Activated B cell treated with CpG ODN at 0.5 μM for 24 hours (primary cell): ENCODE results near the gene SLC25A28. TPM values are rescaled to one million over a fixed set of nuclear protein-coding genes. Genes with fewer than 3 reads are reported as not detected.

ENCODE experiments used
- ATAC-seq: fragments of 200-7000 bp; cut with Tn5 transposase; one replicate; pipeline ENCODE4 v1.10.0; 2021; ENCODE audit warnings: low read depth, mild to moderate bottlenecking, moderate library complexity
- CTCF ChIA-PET: fragments of 350-600 bp; sonication (Branson Sonifier 250); formaldehyde crosslinking; loops from one replicate; lab custom pipeline; 2021; ENCODE audit warnings: antibody characterized with exemption; lab: Charles Lee
- POLR2A ChIA-PET: fragments of 350-600 bp; sonication (Branson Sonifier 250); formaldehyde crosslinking; loops from one replicate; lab custom pipeline; 2021; ENCODE audit warnings: antibody characterized with exemption; lab: Charles Lee
- DNase-seq: peaks from one replicate; pipeline ENCODE4 v3.0.0; 2022
- H3K27ac Mint-ChIP-seq: one replicate; pipeline ENCODE4 v1.8.0; 2020; ENCODE audit warnings: mixed read lengths
- H3K27me3 Mint-ChIP-seq: one replicate; pipeline ENCODE4 v1.8.0; 2021; ENCODE audit warnings: mixed read lengths
- H3K36me3 Mint-ChIP-seq: one replicate; pipeline ENCODE4 v1.8.0; 2021; ENCODE audit warnings: low read depth, mixed read lengths
- H3K4me1 Mint-ChIP-seq: one replicate; pipeline ENCODE4 v1.8.0; 2021; ENCODE audit warnings: mixed read lengths
- H3K4me3 Mint-ChIP-seq: one replicate; pipeline ENCODE4 v1.8.0; 2020; ENCODE audit warnings: mild to moderate bottlenecking, mixed read lengths
- H3K9me3 Mint-ChIP-seq: one replicate; pipeline ENCODE4 v1.8.0; 2020; ENCODE audit warnings: mixed read lengths
- CTCF ChIP-seq: fragments of 200-600 bp; IDR thresholded peaks from one replicate; pipeline ENCODE4 v1.8.0; 2022; ENCODE audit warnings: antibody characterized with exemption, mild to moderate bottlenecking
- intact Hi-C: fragments of 100-400 bp; cut with micrococcal nuclease; formaldehyde crosslinking; loops from one replicate; pipeline ENCODE4 v1.15.1; 2024
- total RNA-seq: library from RNA; stranded (reverse); gene quantifications from 2 replicates; pipeline ENCODE4 v1.2.3, GENCODE V29; 2022

Gene SLC25A28
- total RNA-seq, 1 donor from 2014 or later, result 47.5 TPM

GRCh38 chr10:99579971-99580370 is 40.3 kb downstream of the SLC25A28 start:
- DNase-seq (no peak), ATAC-seq (no peak)
- Mint-ChIP-seq H3K4me3 (no peak overlapping the region), H3K27ac (no peak overlapping the region), H3K4me1 (no peaks in the 10 kb centered on the region), H3K9me3 (no peaks in the 10 kb centered on the region), H3K27me3 (peaks cover 2% of the 10 kb centered on the region), H3K36me3 (no peaks in the 10 kb centered on the region)
- POLR2A ChIA-PET, result interaction anchor here (0.6 kb wide), 1 partner anchor 22 kb away, joined by 4 read pairs; no protein-coding TSS in a partner anchor
- no peak for TF ChIP-seq CTCF
- CTCF ChIA-PET, result no interaction called here
- intact Hi-C loops, result no loop called here

- POLR2A ChIA-PET, result no interaction called here
- no peaks in the 10 kb centered on the region for H3K36me3 Mint-ChIP-seq
- CTCF ChIA-PET, result interaction anchor here (0.6 to 0.7 kb wide), 2 partner anchors 13 to 20 kb away, joined by 4 read pairs; no protein-coding TSS in a partner anchor
- intact Hi-C loops, result no loop called here
- peaks cover 25% of the 10 kb centered on the region for H3K4me1 Mint-ChIP-seq
- no peaks in the 10 kb centered on the region for H3K9me3 Mint-ChIP-seq
- no peak overlapping the region for H3K4me3 Mint-ChIP-seq
- no peak for DNase-seq
- no peaks in the 10 kb centered on the region for H3K27me3 Mint-ChIP-seq
- no peak for TF ChIP-seq CTCF
- no peak for ATAC-seq
- H3K27ac Mint-ChIP-seq, result no peak overlapping the region
Observed at GRCh38 chr10:99573790-99574189, 46.4 kb downstream of the SLC25A28 start.

- no peak for DNase-seq
- Mint-ChIP-seq H3K36me3 (no peaks in the 10 kb centered on the region), H3K4me1 (peaks cover 26% of the 10 kb centered on the region), H3K27me3 (no peaks in the 10 kb centered on the region), H3K4me3 (no peak overlapping the region), H3K9me3 (no peaks in the 10 kb centered on the region), H3K27ac (no peak overlapping the region)
- no peak for TF ChIP-seq CTCF
- CTCF ChIA-PET, result interaction anchor here (1.7 kb wide), 1 partner anchor 11 kb away, joined by 6 read pairs; no protein-coding TSS in a partner anchor
- ATAC-seq, result no peak
- POLR2A ChIA-PET, result no interaction called here
- intact Hi-C loops, result loop anchor here (2.0 kb wide), 1 partner anchor 47 kb away; no protein-coding TSS in a partner anchor
Observed at GRCh38 chr10:99571816-99572215, 48.4 kb downstream of the SLC25A28 start.

- no peak for TF ChIP-seq CTCF
- no peaks in the 10 kb centered on the region for H3K27me3 Mint-ChIP-seq
- H3K36me3 Mint-ChIP-seq, result no peaks in the 10 kb centered on the region
- peaks cover 26% of the 10 kb centered on the region for H3K4me1 Mint-ChIP-seq
- DNase-seq (no peak), ATAC-seq (peak; percentile 93)
- no peaks in the 10 kb centered on the region for H3K9me3 Mint-ChIP-seq
- peak overlapping the region; percentile 85 for H3K27ac Mint-ChIP-seq
- ChIA-PET POLR2A (interaction anchor here (0.6 to 1.2 kb wide), 5 partner anchors 13 to 140 kb away, joined by 3 to 8 read pairs (median 4); partner anchors contain the start of genes GOT1 and SLC25A28), CTCF (interaction anchor here (0.9 to 1.4 kb wide), 5 partner anchors 9 to 143 kb away, joined by 3 to 10 read pairs (median 4); no protein-coding TSS in a partner anchor)
- intact Hi-C loops, result loop anchor here (2.0 kb wide), 1 partner anchor 49 kb away; no protein-coding TSS in a partner anchor
- H3K4me3 Mint-ChIP-seq, result peak overlapping the region; percentile 51
Observed at GRCh38 chr10:99569961-99570360, 50.3 kb downstream of the SLC25A28 start.

GRCh38 chr10:99569253-99569939 is 50.8 kb downstream of the SLC25A28 start:
- H3K27ac Mint-ChIP-seq, result peak overlapping the region; percentile 85
- H3K36me3 Mint-ChIP-seq, result no peaks in the 10 kb centered on the region
- ATAC-seq, result peak; percentile 18
- H3K27me3 Mint-ChIP-seq, result no peaks in the 10 kb centered on the region
- H3K4me3 Mint-ChIP-seq, result no peak overlapping the region
- no peak for DNase-seq
- CTCF ChIA-PET, result interaction anchor here (1.0 to 1.4 kb wide), 4 partner anchors 9 to 143 kb away, joined by 3 to 10 read pairs (median 4); no protein-coding TSS in a partner anchor
- intact Hi-C loops, result no loop called here
- TF ChIP-seq CTCF, result no peak
- POLR2A ChIA-PET, result interaction anchor here (0.6 to 1.2 kb wide), 5 partner anchors 14 to 139 kb away, joined by 3 to 8 read pairs (median 4); partner anchors contain the start of genes GOT1 and SLC25A28
- H3K4me1 Mint-ChIP-seq, result peaks cover 26% of the 10 kb centered on the region
- H3K9me3 Mint-ChIP-seq, result no peaks in the 10 kb centered on the region
